Adrenal gland (tissue), 5 donors: ENCODE data around the gene TAF1L.

Experiments used
- CTCF ChIP-seq, 6 experiments: fragments of 450-650 bp in 4 of 6; fragments of 200-600 bp in 2 of 6; sonication (generic) in 1 of 6; IDR thresholded peaks; 1 replicate in 5 of 6; 2 replicates in 1 of 6; pipeline versions ENCODE4 v1.5.1 to v1.8.0; 2016 to 2021; ENCODE audit warnings: antibody characterized with exemption in 6 of 6, mild to moderate bottlenecking in 2 of 6, moderate library complexity in 1 of 6
- POLR2A ChIP-seq, 2 donors: fragments of 450-650 bp; IDR thresholded peaks; one replicate each; pipeline ENCODE4 v1.6.1; 2017; ENCODE audit warnings: antibody characterized with exemption in 2 of 2, mild to moderate bottlenecking in 2 of 2, moderate library complexity in 1 of 2
- donor health status: DM: no; HTN: no; CAD: no.

DNA sequence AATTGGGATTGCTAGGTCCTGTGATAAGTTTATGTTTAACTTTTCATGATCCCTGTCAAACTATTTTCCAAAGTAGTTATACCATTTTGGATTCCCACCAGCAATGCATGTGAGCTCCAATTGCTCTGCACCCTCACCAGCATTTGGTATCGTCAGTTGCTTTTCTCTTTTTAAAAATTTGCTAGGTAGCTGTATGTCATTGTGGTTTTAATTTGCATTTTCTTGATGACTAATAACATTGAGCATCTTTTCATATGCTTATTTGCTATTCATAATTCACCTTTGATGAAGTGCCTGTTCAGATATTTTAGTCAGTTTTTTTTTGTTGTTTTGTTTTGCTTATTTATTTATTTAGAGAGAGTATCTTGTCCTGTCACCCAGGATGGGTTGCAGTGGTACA is 12.5 kb downstream of the TAF1L start:
- TF ChIP-seq CTCF (IDR thresholded peaks at IDR 0.05) = no peak
- TF ChIP-seq POLR2A (IDR thresholded peaks at IDR 0.05) = no peak
